NCI-H1048 (cell line): ENCODE results near the gene ZBTB42.
"Not testable (repeated sequence)": the region's sequence is repeated elsewhere in the genome, so short reads cannot be mapped to it uniquely, and the experiment has no call there.

Source experiments
- DNase-seq: peaks from one replicate; lab custom pipeline; 2025; lab: John Stamatoyannopoulos, UW

Gene ZBTB42

GRCh38 chr14:104810316-104810715 lies 9.4 kb downstream of the ZBTB42 start:
- DNase-seq = no peak

DNA sequence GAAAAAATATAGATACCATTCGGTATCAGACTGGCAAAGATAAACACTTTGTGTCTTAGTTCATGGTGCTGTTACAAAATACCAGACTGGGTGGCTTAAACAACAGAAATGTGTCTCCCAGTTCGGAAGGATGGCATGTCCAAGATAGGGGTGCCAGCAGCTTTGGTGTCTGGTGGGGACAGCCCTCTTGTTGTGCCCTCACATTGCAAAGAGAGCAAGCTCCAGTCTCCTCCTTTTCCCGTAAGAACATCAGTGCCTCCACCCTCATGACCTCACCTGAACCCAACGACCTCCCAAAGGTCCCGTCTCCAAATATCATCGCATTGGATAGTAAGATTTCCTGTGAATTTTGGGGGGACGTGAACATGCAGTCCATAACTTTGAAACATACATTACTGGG lies 12.4 kb downstream of the ZBTB42 start:
- no peak for DNase-seq

GRCh38 chr14:104814701-104815100 lies 13.8 kb downstream of the ZBTB42 start:
- DNase-seq = not testable (repeated sequence)

DNA sequence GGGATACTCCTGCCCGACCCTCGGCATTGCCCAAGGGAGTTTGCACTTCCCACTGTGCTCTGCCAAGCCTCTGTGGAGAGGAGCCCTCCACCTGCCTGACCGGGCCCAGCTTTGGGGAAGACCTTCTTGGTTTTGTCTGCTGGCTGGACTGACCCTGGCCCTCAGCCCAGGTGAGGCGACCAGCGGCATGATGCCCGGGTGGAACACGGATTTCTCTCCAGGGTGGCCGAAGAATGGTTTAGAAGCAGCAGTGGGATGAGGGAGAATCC lies 15.6 kb downstream of the ZBTB42 start:
- no peak for DNase-seq

DNA sequence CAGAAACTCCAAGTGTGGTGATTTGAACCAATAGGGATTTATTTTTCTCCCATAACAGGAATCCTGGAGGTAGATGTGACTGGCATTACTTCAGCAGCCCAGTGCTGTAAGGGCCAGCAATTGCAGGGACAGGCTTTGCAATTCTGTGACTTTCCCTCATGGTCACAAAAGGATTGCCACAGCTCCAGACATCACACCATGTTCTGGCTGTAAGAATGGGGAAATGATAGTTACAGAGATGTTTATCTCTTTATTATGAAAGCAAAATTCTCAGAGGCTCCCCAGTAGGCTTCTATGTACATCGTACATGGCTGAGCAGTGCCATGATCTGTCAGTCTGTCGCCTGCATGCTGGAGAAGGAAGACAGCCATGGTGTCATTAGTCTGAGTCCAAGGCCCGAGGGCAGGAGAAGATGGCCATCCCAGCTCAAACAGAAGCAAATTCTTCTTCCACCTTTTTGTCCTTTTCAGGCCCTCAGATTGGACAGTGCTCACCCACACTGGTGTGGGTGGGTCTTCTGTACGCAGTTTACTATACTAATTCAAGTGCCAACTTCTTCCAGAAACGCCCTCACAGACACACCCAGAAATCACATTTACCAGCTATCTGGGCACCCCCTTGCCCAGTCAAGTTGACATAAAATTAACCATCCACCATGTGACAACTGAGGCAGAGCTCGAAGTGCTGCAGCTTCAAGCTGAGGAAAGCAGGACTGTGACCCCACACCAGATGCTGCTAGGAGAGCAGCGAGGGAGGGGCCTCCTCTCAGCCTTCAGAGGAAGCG lies 17.2 kb downstream of the ZBTB42 start:
- DNase-seq = no peak

DNA sequence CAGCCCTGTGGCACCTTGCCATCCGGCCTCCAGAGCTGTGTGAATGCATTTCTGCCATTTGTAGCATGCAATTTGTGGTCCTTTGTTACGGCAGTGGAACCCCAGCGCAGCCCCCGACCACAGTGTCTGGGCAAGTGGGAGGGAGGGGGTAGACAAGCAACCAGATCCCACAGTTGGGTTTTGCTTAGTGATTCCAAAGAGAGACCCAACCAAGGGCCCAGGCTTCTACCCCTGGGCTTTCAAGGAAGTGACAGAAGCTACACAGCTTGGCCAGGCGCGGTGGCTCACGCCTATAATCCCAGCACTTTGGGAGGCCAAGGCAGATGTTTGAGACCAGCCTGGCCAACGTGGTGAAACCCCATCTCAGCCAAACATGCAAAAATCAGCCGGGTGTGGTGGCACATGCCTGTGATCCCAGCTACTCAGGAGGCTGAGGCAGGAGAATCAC lies 17.8 kb downstream of the ZBTB42 start:
- DNase-seq = no peak

DNA sequence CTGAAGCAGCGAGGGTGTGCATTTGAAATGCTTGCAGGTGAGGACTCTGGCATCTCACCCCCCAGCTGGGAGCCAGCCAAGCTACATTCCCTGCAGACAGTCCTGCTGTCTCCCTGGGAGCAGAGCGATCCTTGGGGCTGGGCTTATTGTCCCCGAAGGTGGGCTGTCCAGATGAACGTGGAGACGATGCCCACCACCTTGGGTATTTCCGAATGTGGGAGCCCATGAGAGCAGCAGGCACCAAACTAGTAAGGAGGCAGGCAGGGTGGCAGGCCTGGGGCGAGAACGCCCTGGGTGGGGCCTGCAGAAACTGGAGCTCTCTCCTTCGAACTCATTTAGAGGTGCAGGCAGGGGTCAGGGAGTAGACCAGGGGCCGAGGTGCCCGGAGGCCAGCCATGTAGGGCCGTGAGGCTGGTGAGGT lies 18.5 kb downstream of the ZBTB42 start:
- no peak for DNase-seq

DNA sequence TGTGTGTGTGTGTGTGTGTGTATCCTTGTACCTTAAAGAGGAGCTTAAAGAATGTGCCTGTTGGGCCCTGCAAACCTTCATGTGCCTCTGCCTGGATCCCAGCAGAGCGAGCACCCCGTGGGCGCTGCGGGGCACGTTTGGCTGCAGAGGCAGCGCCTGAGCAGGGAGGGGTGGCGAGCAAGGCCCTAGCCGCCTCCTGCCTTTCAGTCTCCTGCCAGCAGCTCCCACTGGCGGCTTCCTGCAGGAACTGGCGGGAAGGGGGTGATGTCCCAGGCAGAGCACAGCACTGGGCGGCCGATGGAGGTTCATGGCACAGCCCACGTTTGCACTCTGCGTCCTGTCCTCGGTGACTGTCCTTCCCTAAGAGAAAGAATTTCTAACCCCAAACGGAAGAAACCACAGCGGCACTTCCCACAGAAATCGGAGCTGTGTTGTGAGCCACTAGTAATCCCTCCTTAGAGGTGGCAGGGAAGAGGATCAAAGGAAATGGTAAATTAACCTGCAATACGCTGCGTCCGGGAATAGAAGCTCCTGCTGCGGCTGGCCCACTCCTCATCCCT lies 19.8 kb downstream of the ZBTB42 start:
- DNase-seq = no peak

DNA sequence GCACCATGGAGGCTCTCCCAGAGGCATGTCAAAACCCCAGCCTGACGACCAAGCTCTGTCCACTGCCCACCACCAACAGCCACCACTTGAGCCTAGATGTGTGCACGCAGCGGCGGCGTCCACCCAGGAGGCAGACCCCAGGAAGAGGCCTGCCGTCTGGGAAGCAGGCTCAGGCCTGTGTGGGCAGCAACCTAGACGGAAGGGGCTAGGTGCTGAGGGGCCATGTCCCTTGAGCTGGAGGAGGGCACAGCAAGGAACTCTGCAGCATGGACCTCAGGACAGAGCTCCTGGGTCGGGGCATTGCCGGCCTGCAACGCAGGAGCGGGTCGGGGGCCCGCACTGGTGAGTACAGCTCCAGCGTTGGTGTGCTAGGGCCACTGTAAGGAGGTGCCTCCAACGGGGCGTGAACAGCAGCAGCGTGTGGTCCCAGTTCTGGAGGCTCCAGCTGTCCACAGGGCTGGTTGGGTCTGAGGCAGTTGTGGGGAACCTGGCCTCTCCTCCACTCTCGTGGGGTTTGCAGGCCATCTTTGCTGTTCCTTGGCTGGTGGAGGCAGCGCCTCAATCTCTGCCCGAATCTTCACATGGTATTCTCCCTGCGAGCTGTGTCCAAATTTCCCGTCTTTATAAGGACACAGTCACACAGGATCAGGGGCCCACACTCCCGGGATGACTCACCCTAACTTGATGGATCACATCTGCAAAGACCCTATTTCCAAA lies 20.5 kb downstream of the ZBTB42 start:
- no peak for DNase-seq

GRCh38 chr14:104821971-104822608 lies 21.2 kb downstream of the ZBTB42 start:
- DNase-seq = no peak

- no peak for DNase-seq
Measured at GRCh38 chr14:104822821-104823615, 22.1 kb downstream of the ZBTB42 start.

DNA sequence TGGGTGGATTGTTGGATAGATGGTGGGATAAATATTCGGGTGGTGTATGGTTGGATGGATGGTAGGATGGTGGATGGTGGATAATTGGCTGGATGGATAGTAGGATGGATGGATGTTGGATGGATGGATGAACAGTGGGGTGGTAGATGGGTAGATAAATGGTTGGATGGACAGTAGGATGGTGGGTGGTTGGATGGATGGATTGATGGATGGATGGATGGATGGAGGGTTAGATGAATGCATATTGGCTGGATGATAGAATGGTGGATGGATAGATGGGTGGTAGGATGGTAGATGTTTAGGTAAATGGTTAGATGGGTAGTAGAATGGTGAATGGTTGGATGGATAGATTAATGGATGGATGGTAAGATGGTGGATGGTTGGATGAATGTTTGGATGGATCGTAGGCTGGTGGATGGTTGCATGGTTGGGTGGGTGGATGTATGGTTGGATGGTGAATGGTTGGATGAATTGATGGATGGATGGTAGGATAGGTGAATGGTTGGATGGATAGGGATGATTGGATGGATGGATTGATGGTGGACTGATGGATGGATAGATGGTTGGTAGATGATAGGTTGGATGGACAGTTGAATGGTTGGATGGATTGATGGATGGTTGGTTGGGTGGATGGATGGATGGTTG lies 23.6 kb downstream of the ZBTB42 start:
- no peak for DNase-seq

DNA sequence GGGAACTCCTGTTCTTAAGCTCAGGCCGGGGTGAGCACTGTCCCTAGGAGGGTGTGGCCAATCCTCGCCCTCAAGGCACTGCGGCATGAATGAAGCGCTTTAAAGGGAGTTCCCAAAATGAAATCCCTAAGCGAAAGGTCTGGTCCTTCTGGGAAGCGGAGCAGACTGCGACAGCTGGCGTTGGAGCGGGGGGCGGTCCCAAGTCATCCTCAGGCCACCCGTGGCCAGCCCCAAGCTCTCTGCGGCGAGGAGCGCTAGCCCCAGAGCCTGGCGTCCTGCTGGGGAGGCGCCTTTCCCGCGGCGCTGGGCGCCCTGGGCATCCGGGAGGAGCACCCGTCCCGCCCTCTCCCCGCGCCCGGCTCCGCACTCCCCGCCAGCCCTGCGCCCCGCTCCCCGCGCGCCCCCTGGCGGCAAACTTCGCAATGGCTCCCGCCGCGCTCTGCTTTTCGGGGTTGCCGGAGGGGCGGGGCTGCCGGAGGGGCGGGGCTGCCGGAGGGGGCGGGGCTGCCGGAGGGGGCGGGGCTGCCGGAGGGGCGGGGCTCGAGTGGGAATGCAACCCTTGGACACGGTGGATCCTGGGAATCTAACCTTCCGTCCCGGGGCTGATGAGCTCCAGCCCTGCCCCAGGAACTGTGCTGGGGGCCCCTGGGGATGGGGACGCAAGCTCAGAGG lies 25.4 kb downstream of the ZBTB42 start:
- DNase-seq = peak; percentile 60

DNA sequence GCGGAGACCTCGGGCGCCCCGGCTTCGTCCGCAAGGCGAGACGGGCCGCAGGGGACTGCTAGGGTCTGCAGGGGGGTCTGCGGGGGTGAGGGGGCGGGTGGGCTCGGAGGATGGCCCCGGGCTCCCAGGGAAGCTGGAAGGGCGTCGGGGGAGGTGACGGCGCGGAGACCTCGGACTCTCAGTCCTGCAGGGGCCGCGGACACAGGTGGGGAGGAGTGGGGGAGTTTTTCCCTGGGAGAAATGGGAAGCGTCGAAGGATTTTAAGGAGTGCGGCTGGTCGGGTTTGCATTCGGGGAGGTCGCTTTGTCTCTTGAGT lies 25.9 kb downstream of the ZBTB42 start:
- DNase-seq = no peak

- DNase-seq = no peak
Measured at GRCh38 chr14:104827177-104828055, 26.5 kb downstream of the ZBTB42 start.

- DNase-seq = no peak
Measured at GRCh38 chr14:104830781-104831180, 29.9 kb downstream of the ZBTB42 start.

DNA sequence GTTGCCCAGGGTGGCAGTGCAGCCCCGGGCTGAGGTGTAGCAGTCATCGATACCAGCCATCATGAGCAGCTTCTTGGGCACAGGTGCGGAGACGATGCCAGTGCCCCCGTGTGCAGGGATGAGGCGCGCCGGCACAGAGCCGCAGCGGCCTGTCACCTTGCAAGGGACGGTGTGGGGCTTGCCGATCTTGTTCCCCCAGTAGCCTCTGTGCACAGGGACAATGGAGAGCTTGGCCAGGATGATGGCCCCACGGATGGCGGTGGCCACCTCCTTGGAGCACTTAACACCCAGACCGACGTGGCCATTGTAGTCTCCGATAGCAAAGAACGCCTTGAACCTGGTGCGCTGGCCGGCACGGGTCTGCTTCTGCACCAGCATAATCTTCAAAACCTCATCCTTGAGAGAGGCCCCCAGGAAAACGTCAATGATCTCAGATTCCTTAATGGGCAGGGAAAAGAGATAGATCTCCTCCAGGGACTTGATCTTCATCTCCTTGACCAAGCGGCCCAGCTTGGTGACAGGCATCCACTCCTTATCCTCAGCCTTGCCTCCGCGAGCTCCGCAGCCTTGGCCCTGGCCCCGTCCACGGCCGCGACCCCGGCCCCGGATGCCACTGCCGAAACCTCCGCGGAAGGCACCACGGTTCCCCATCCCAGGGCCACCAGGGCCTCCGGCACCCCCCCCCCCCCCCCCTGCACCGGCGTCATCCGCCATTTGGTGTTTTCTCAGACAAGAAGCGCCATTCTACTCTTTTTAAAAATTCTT lies 35.5 kb downstream of the ZBTB42 start:
- not testable (repeated sequence) for DNase-seq

DNA sequence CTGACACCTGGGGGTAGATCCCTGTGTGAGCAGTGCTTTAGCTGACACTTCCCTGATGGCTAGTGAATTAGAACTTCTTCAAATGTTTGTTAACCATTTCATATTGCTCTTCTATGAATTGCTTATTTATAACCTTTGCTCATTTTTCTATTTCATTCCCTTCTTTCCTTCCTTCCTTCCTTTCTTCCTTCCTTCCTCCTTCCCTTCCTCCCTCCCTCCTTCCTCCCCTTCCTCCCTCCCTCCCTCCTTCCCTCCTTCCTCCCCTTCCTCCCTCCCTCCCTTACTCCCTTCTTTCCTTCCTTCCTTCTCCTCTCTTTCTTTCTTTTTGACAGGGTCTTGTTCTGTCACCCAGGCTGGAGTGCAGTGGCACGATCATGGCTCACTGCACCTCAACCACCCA lies 40.8 kb downstream of the ZBTB42 start:
- DNase-seq = no peak

DNA sequence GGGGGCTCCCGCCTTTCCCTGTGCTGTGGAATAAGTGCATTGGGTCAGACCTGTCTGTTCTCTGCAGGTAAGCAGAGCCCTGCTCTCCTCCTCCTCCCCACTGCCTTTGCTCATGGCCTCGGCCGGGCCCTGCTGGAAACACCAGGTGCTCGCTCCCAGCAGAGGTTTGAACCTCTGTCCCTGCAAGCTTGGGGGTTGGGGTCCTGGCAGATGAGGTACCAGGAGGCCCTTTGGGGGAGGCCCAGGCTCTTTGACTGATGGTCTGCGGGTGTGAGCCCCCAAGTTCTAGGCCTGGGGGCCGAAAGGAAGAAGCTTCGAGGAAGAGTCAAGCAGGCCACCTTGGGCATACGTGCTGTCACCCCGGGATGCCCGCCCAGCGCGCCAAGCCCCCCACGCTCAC lies 42.1 kb downstream of the ZBTB42 start:
- DNase-seq = no peak
